ENCODE results near the gene CCL19. TPM values are rescaled to one million over a fixed set of nuclear protein-coding genes. Genes with fewer than 3 reads are reported as not detected.

CCL19 gene
- polyA plus RNA-seq, 1 of the 3 experiments (the other 2 are of a cell fraction) = not detected

DNA sequence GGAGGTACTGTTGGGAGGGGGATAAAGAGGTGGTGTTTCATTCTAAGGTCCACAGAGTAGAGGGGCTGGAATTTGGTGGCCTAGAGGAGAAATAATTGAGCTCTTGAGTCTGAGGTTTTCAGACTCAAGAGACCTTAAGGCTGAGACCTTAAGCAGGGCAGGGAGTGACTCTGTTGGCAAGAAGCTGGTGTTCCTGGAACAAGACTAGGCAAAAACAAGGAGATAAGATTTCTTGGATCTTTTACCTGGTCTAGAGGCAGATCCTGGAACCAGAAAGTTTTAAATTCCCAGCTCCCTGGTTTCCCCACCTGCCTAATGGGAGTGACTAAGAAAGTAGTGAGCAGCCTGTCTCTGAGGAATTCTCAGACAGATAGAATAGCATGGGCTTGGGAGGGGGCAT, 22.9 kb upstream of the CCL19 start:
- H3K4me3 ChIP-seq (ENCODE audit: low read depth in 2 of 2, low read length in 1 of 2) = no peak overlapping the region
- H3K79me2 ChIP-seq (ENCODE audit: insufficient read depth) = no peaks in the 10 kb centered on the region
- DNase-seq = no peak
- no peaks in the 10 kb centered on the region for H3K9me2 ChIP-seq
- no peak overlapping the region for H2AFZ ChIP-seq (ENCODE audit: low read depth)
- H3K27me3 ChIP-seq (ENCODE audit: insufficient read depth) = no peaks in the 10 kb centered on the region; the same call in 1 of the 2 replicates
- H3K4me1 ChIP-seq (ENCODE audit: control insufficient read depth in 1 of 2, insufficient read depth in 2 of 2, low read depth in 1 of 2, low read length in 1 of 2) = peaks cover 0 to 4% of the 10 kb centered on the region in 2 experiments; a peak in 1 of 4 replicates
- ChIA-PET CTCF (interaction anchor here (6.1 kb wide), 1 partner anchor 11 kb away, joined by 42 read pairs; no protein-coding TSS in a partner anchor), POLR2A (no interaction called here)
- no peak overlapping the region for H3K27ac ChIP-seq (ENCODE audit: low read depth in 2 of 2, low read length in 1 of 2)
- H3K9ac ChIP-seq = no peak overlapping the region
- TF ChIP-seq REST (IDR thresholded peaks at IDR 0.05; ENCODE audit: low read depth, low read length) (no peak), MXI1 (IDR thresholded peaks at IDR 0.05; ENCODE audit: low read depth, low read length) (no peak), RCOR1 (IDR thresholded peaks at IDR 0.05; ENCODE audit: low read length) (no peak), ELF1 (IDR thresholded peaks at IDR 0.05) (no peak), MEF2A (IDR thresholded peaks at IDR 0.05; ENCODE audit: borderline replicate concordance, low read depth) (no peak), CHD2 (IDR thresholded peaks at IDR 0.05; ENCODE audit: low read length, partially characterized antibody) (no peak), TEAD4 (IDR thresholded peaks at IDR 0.05; ENCODE audit: borderline replicate concordance, insufficient read depth) (no peak), YY1 (IDR thresholded peaks at IDR 0.05; ENCODE audit: low read depth) (no peak), CTCF (IDR thresholded peaks at IDR 0.05) (no peak), POLR2AphosphoS5 (IDR thresholded peaks at IDR 0.05; ENCODE audit: low read depth, low read length) (no peak), RFX5 (IDR thresholded peaks at IDR 0.05; ENCODE audit: low read length) (no peak), TAF1 (IDR thresholded peaks at IDR 0.05; ENCODE audit: borderline replicate concordance, low read depth, low read length) (no peak), USF2 (IDR thresholded peaks at IDR 0.05; ENCODE audit: borderline replicate concordance, low read depth, low read length) (no peak), FOSL2 (IDR thresholded peaks at IDR 0.05; ENCODE audit: borderline replicate concordance, low read depth) (no peak)
- H3F3A ChIP-seq (replicated peaks; ENCODE audit: insufficient read depth) = no peaks in the 10 kb centered on the region
- no peaks in the 10 kb centered on the region for H4K20me1 ChIP-seq (ENCODE audit: insufficient read depth)
- H3K9me3 ChIP-seq = no peaks in the 10 kb centered on the region
- H3K4me2 ChIP-seq = no peak overlapping the region
- H3K36me3 ChIP-seq (replicated peaks in 1 of 2; ENCODE audit: control insufficient read depth in 1 of 2, insufficient read depth in 2 of 2, low read length in 1 of 2) = no peaks in the 10 kb centered on the region

All from SK-N-SH (cell line).